ENCODE results near the gene PLCB1. TPM values are rescaled to one million over a fixed set of nuclear protein-coding genes. Genes with fewer than 3 reads are reported as not detected.

PLCB1 gene
- total and polyA plus RNA-seq, 7 donors: 1.5 to 10.7 (median 4.2) TPM

GRCh38 chr20:8918145-8918544, 786.1 kb downstream of the PLCB1 start:
- ATAC-seq (no peak), DNase-seq (no peak)
- TF ChIP-seq, protein P1, sequence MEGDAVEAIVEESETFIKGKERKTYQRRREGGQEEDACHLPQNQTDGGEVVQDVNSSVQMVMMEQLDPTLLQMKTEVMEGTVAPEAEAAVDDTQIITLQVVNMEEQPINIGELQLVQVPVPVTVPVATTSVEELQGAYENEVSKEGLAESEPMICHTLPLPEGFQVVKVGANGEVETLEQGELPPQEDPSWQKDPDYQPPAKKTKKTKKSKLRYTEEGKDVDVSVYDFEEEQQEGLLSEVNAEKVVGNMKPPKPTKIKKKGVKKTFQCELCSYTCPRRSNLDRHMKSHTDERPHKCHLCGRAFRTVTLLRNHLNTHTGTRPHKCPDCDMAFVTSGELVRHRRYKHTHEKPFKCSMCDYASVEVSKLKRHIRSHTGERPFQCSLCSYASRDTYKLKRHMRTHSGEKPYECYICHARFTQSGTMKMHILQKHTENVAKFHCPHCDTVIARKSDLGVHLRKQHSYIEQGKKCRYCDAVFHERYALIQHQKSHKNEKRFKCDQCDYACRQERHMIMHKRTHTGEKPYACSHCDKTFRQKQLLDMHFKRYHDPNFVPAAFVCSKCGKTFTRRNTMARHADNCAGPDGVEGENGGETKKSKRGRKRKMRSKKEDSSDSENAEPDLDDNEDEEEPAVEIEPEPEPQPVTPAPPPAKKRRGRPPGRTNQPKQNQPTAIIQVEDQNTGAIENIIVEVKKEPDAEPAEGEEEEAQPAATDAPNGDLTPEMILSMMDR (IDR thresholded peaks at IDR 0.05): no peak
- intact Hi-C loops (cut with DNase I): no loop called here
- Histone ChIP-seq H3K4me1 (no peaks in the 10 kb centered on the region), H3K4me3 (no peak overlapping the region), H3K27ac (no peak overlapping the region), H3K36me3 (ENCODE audit: insufficient read depth in 1 of 2, low read depth in 1 of 2) (no peaks in the 10 kb centered on the region), H3K9me3 (no peaks in the 10 kb centered on the region), H3K27me3 (ENCODE audit: insufficient read depth in 3 of 3, low read length in 2 of 3) (no peaks in the 10 kb centered on the region)
- WGBS, 3 donors: 80 to 89% (median 82%) methylated on average over 3 of the region's 3 CpGs

GRCh38 chr20:8924539-8924938, 792.5 kb downstream of the PLCB1 start:
- no peak overlapping the region for H3K4me3 ChIP-seq
- no peaks in the 10 kb centered on the region for H3K36me3 ChIP-seq (ENCODE audit: insufficient read depth in 1 of 2, low read depth in 1 of 2)
- intact Hi-C loops (cut with DNase I): no loop called here

DNA sequence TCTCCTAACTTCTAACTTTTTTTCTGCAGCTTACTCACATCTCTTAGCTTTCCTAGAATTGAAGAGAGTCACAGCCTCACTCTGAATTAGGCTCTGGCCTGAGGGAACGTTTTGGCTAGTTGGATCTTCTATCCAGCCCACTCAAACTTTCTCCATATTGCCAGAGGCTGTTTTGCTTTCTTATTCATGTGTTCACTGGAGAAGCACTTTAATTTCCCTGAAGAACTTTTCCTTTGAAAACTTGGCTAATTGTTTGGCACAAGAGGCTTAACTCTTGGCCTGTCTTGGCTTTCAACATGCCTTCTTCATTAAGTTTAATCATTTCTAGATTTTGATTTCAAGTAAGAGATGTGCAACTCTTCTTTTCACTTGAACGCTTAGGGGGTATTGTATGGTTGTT, 798.7 kb downstream of the PLCB1 start:
- 67 to 78% (median 77%) methylated on average over 2 of the region's 2 CpGs for WGBS, 3 donors

More at GRCh38 chr20:8924539-8924938, 792.5 kb downstream of the PLCB1 start:
- TF ChIP-seq, protein P1 (IDR thresholded peaks at IDR 0.05): no peak
- no peak overlapping the region for H3K27ac ChIP-seq
- no peaks in the 10 kb centered on the region for H3K9me3 ChIP-seq
- ATAC-seq (no peak), DNase-seq (no peak)
- H3K27me3 ChIP-seq (ENCODE audit: insufficient read depth in 3 of 3, low read length in 2 of 3): peaks cover 0 to 3% (median 0%) of the 10 kb centered on the region in 3 donors
- H3K4me1 ChIP-seq: no peaks in the 10 kb centered on the region
- WGBS, 3 donors: 76 to 83% (median 77%) methylated on average over 2 of the region's 2 CpGs

DNA sequence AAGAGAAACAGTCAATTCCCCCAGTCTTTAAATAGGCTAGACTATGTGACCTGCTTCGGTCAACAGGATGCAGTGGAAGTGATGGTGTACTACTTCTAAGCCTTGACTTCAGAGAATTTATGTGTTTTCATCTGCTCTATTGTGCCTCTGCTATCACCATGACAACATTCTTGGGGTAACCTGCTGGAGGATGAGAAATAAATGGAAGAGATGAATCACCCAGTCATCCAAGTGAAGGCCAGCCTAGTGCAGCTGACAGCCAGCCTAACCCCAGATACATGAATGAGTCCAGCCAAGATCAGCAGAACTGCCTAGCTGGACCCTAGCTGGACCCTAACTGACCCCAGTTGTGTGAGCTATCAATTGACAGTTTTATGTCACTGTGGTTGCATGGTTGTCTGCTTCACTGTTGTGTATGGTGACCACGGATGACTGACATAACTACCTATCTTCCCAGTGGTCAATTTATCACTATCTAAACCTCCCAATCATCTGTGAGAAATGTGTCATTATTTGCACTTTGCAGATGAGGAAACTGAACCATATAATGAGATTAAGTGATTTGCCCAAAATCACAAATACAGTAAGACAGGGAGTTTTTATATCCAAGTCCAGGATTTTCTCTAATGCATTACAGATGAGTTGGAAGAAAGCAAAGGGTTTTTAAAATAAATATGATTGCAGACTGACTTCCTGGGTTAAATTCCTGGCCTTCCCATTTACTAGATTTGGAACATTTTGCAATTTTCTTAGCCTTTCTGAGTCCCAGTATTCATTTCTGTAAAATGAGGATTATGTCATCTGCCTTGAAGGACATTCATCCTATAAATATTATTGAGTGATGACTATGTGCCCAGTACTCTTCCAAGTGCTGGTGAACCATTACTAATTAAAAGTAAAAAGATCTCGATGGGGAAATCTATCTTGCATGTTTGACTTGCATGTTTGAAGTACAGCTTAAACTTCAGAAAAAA, 800.4 kb downstream of the PLCB1 start:
- Histone ChIP-seq H3K4me1 (peaks cover 9% of the 10 kb centered on the region), H3K36me3 (ENCODE audit: insufficient read depth in 1 of 2, low read depth in 1 of 2) (no peaks in the 10 kb centered on the region), H3K9me3 (no peaks in the 10 kb centered on the region), H3K4me3 (no peak overlapping the region), H3K27ac (no peak overlapping the region), H3K27me3 (ENCODE audit: insufficient read depth in 3 of 3, low read length in 2 of 3) (no peaks in the 10 kb centered on the region)
- ATAC-seq: peak; percentile 39 to 47 (median 46)
- DNase-seq: no peak
- TF ChIP-seq, protein P1 (IDR thresholded peaks at IDR 0.05): no peak
- intact Hi-C loops (cut with DNase I): no loop called here
- 42 to 47% (median 45%) methylated on average over 3 of the region's 3 CpGs for WGBS, 3 donors

More for the DNA sequence above, 798.7 kb downstream of the PLCB1 start:
- Histone ChIP-seq H3K27ac (no peak overlapping the region), H3K4me1 (peaks cover 9% of the 10 kb centered on the region), H3K36me3 (ENCODE audit: insufficient read depth in 1 of 2, low read depth in 1 of 2) (no peaks in the 10 kb centered on the region), H3K4me3 (no peak overlapping the region), H3K27me3 (ENCODE audit: insufficient read depth in 3 of 3, low read length in 2 of 3) (peaks cover 0 to 3% (median 0%) of the 10 kb centered on the region in 3 donors), H3K9me3 (no peaks in the 10 kb centered on the region)
- no peak for DNase-seq
- no peak for ATAC-seq
- intact Hi-C loops (cut with DNase I): no loop called here
- TF ChIP-seq, protein P1 (IDR thresholded peaks at IDR 0.05): no peak
